Measurements from ENCODE around the gene GPR152.

GRCh38 chr11:67468759-67469507, 16.4 kb upstream of the GPR152 start, which contains the start of gene TMEM134:
- TF ChIP-seq CTCF (IDR thresholded peaks at IDR 0.05; ENCODE audit: extremely low read depth in 1 of 2, insufficient read depth in 1 of 2, low read depth in 1 of 2, low read length in 2 of 2) = peak; percentile 27 to 65
- peak; percentile 93 for TF ChIP-seq POLR2AphosphoS5 (IDR thresholded peaks at IDR 0.05; ENCODE audit: insufficient read depth, low read depth, low read length)
- TF ChIP-seq EZH2 (IDR thresholded peaks at IDR 0.05; ENCODE audit: borderline replicate concordance, low read depth, low read length, severe bottlenecking) = no peak
- no peak for TF ChIP-seq MYC (IDR thresholded peaks at IDR 0.05; ENCODE audit: low read depth, low read length)
- peak; percentile 90 for TF ChIP-seq POLR2A (IDR thresholded peaks at IDR 0.05; ENCODE audit: low read depth, low read length)
- no peak for TF ChIP-seq FOS (IDR thresholded peaks at IDR 0.05; ENCODE audit: borderline replicate concordance, insufficient read depth, low read length)
- no peak for TF ChIP-seq JUN (IDR thresholded peaks at IDR 0.05; ENCODE audit: borderline replicate concordance, insufficient read depth, insufficient read length, low read depth)
- TF ChIP-seq GATA2 (IDR thresholded peaks at IDR 0.05; ENCODE audit: insufficient read depth, insufficient read length, low read depth, low read length) = no peak
- no peak for TF ChIP-seq MAX (IDR thresholded peaks at IDR 0.05; ENCODE audit: insufficient read depth, insufficient read length)

Measured in endothelial cell of umbilical vein (primary cell).